ENCODE results near the gene ECHS1. TPM values are rescaled to one million over a fixed set of nuclear protein-coding genes. Genes with fewer than 3 reads are reported as not detected.

ECHS1 gene
- total RNA-seq, 1 experiment from 2014 or later: 90.7 TPM

DNA sequence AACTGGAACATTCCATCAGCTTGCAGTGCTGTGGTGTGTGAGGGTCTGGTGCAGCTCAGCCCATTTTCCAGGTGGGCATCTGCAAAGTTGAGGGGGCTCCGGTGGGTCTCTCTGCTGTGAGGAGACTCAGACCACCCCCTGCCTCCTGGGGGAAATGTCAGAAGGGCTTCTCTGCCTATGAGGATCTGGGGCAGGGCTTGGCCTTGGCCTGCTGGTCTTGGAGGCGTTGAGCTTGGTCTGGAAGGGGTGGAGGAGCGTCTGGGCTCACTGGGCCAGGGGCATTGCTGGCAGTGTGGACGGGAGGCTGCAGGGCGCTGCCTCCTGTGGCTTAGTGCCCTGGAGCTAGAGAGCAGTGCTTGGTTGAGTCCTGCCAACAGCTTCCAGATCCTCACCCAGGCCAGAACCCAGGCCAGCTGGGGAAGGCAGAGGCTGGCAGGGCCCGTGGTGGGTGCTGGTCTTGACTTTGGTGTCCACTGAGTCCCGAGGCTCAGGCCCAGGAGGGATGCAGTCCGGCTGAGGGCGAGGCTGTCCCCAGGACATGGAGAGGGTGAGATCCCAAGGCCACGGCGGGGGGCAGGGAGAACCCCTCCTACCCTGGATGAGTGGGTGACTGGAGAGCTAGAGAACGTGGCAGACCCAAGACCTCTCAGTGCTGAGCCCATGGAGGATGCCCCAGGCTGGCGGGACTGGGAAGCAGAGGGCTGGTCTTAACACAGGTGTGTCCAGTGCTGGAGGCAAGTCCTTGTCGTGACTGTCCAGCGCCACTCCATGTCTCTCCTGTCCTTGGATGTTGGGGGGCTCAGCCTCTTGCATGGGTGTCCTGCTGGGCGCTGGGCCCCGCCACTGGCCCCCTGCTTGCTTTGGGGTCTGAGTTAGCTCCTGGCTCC, 48.4 kb upstream of the ECHS1 start:
- no peaks in the 10 kb centered on the region for H3F3A ChIP-seq (ENCODE audit: insufficient read depth, low read depth)
- no peaks in the 10 kb centered on the region for H3K79me2 ChIP-seq (ENCODE audit: low read depth)
- H3K27ac ChIP-seq: no peak overlapping the region
- BruUV-seq (replicated peaks): no TSS peak
- TF ChIP-seq, protein P1, sequence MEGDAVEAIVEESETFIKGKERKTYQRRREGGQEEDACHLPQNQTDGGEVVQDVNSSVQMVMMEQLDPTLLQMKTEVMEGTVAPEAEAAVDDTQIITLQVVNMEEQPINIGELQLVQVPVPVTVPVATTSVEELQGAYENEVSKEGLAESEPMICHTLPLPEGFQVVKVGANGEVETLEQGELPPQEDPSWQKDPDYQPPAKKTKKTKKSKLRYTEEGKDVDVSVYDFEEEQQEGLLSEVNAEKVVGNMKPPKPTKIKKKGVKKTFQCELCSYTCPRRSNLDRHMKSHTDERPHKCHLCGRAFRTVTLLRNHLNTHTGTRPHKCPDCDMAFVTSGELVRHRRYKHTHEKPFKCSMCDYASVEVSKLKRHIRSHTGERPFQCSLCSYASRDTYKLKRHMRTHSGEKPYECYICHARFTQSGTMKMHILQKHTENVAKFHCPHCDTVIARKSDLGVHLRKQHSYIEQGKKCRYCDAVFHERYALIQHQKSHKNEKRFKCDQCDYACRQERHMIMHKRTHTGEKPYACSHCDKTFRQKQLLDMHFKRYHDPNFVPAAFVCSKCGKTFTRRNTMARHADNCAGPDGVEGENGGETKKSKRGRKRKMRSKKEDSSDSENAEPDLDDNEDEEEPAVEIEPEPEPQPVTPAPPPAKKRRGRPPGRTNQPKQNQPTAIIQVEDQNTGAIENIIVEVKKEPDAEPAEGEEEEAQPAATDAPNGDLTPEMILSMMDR (conservative IDR thresholded peaks at IDR 0.05): no peak
- no peak for TF ChIP-seq EZH2 (IDR thresholded peaks at IDR 0.05; ENCODE audit: low read depth)
- H3K9me2 ChIP-seq (ENCODE audit: insufficient read depth): no peaks in the 10 kb centered on the region
- no peak overlapping the region for H3K4me2 ChIP-seq
- H3K4me1 ChIP-seq (replicated peaks; ENCODE audit: insufficient read depth): no peaks in the 10 kb centered on the region
- intact Hi-C loops (cut with micrococcal nuclease; ENCODE audit: unreplicated experiment): no loop called here
- no peak overlapping the region for H3K4me3 ChIP-seq
- POLR2A ChIA-PET (ENCODE audit: unreplicated experiment): no interaction called here
- H3K9me3 ChIP-seq (ENCODE audit: insufficient read depth, low read depth): no peaks in the 10 kb centered on the region
- no peak overlapping the region for H2AFZ ChIP-seq
- no peak for DNase-seq
- CTCF ChIA-PET: no interaction called here
- H3K36me3 ChIP-seq (ENCODE audit: low read depth): no peaks in the 10 kb centered on the region
- H4K20me1 ChIP-seq (ENCODE audit: insufficient read depth): no peaks in the 10 kb centered on the region
- H3K27me3 ChIP-seq (ENCODE audit: insufficient read depth, low read depth): no peaks in the 10 kb centered on the region

DNA sequence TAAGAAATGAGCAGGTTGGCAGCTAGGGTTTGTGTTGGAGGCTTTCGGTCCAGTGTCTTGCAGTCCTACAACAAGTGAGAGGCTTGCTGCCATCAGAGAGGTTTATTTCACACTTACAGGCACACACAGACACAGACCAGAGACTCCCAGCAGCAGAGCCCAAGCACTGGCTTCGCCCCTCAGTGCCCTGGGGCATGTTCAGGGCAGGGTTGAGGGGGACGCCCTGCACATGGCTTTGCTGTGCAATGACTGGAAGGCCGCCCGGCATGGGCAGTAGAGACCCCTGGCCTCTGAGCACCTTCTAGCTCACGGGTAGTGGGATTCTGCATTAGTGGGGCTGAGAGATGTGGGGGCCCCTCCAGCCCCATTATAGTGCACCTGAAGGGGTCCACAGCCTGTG, 47.4 kb upstream of the ECHS1 start:
- Histone ChIP-seq H3K79me2 (ENCODE audit: low read depth) (no peaks in the 10 kb centered on the region), H2AFZ (no peak overlapping the region), H3K9me3 (ENCODE audit: insufficient read depth, low read depth) (no peaks in the 10 kb centered on the region), H3K4me1 (replicated peaks; ENCODE audit: insufficient read depth) (no peaks in the 10 kb centered on the region), H3K27ac (no peak overlapping the region), H4K20me1 (ENCODE audit: insufficient read depth) (no peaks in the 10 kb centered on the region), H3K4me3 (no peak overlapping the region), H3K4me2 (no peak overlapping the region), H3F3A (ENCODE audit: insufficient read depth, low read depth) (no peaks in the 10 kb centered on the region), H3K9me2 (ENCODE audit: insufficient read depth) (no peaks in the 10 kb centered on the region), H3K27me3 (ENCODE audit: insufficient read depth, low read depth) (no peaks in the 10 kb centered on the region), H3K36me3 (ENCODE audit: low read depth) (no peaks in the 10 kb centered on the region)
- BruUV-seq (replicated peaks): no TSS peak
- DNase-seq: no peak
- TF ChIP-seq EZH2 (IDR thresholded peaks at IDR 0.05; ENCODE audit: low read depth): no peak
- TF ChIP-seq, protein P1 (conservative IDR thresholded peaks at IDR 0.05): no peak
- ChIA-PET POLR2A (ENCODE audit: unreplicated experiment) (no interaction called here), CTCF (no interaction called here)
- intact Hi-C loops (cut with micrococcal nuclease; ENCODE audit: unreplicated experiment): no loop called here

DNA sequence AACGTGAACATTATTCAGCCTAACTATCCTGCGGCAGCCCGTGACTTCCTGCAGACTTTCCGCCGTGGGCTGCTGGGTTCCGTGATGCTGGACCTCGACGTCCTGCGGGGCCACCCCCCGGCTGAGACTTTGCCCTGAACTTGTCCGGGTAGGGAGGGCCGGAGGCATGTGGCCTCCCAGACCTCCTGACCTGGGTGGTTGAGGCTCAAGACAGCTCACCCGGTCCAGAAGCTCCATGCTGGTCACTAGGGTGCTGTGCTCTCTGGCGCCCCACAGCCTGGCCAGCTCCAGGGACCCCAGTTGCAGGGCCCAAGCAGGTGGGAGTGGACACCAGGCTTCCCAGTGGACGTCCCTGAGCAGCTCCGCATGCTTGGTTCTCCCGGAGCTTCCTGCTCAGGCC, 46.9 kb upstream of the ECHS1 start:
- H4K20me1 ChIP-seq (ENCODE audit: insufficient read depth): no peaks in the 10 kb centered on the region
- TF ChIP-seq, protein P1 (conservative IDR thresholded peaks at IDR 0.05): no peak
- no peak for TF ChIP-seq EZH2 (IDR thresholded peaks at IDR 0.05; ENCODE audit: low read depth)
- H3K9me3 ChIP-seq (ENCODE audit: insufficient read depth, low read depth): no peaks in the 10 kb centered on the region
- H3K4me3 ChIP-seq: no peak overlapping the region
- H2AFZ ChIP-seq: no peak overlapping the region
- H3K27me3 ChIP-seq (ENCODE audit: insufficient read depth, low read depth): no peaks in the 10 kb centered on the region
- H3K27ac ChIP-seq: no peak overlapping the region
- no peaks in the 10 kb centered on the region for H3F3A ChIP-seq (ENCODE audit: insufficient read depth, low read depth)
- H3K4me2 ChIP-seq: no peak overlapping the region
- ChIA-PET CTCF (no interaction called here), POLR2A (ENCODE audit: unreplicated experiment) (no interaction called here)
- no peaks in the 10 kb centered on the region for H3K9me2 ChIP-seq (ENCODE audit: insufficient read depth)
- H3K79me2 ChIP-seq (ENCODE audit: low read depth): no peaks in the 10 kb centered on the region
- intact Hi-C loops (cut with micrococcal nuclease; ENCODE audit: unreplicated experiment): no loop called here
- no TSS peak for BruUV-seq (replicated peaks)
- H3K36me3 ChIP-seq (ENCODE audit: low read depth): no peaks in the 10 kb centered on the region
- no peak for DNase-seq
- H3K4me1 ChIP-seq (replicated peaks; ENCODE audit: insufficient read depth): no peaks in the 10 kb centered on the region
